Kidney epithelial cell (primary cell): Measurements from ENCODE around the gene NFYB. TPM values are rescaled to one million over a fixed set of nuclear protein-coding genes. Genes with fewer than 3 reads are reported as not detected.
A peak's percentile ranks its signal among the peaks of the same experiment; 100 is the strongest.
"Not testable (repeated sequence)": the region's sequence is repeated elsewhere in the genome, so short reads cannot be mapped to it uniquely, and the experiment has no call there.

Source experiments
- DNase-seq: peaks from one replicate; pipeline ENCODE4 v3.0.0-alpha.2; 2010; ENCODE audit warnings: low read depth
- H3K27me3 ChIP-seq: 2 replicates; pipeline ENCODE4 v1.6.0; 2011; ENCODE audit warnings: low read length; ENCODE audit not compliant: control insufficient read depth, insufficient read depth
- H3K36me3 ChIP-seq: 2 replicates; pipeline ENCODE4 v1.5.1; 2011; ENCODE audit warnings: low read length; ENCODE audit not compliant: control insufficient read depth, insufficient read depth
- H3K4me3 ChIP-seq: 2 replicates; pipeline ENCODE4 v1.5.1; 2011; ENCODE audit warnings: low read depth, mild to moderate bottlenecking, control low read depth, low read length
- total RNA-seq: library from RNA; depleted of rRNA; stranded (reverse); fragments of >200 nt; gene quantifications from 2 replicates; pipeline ENCODE4 v1.2.3, GENCODE V29; 2015
- TF ChIP-seq, protein P1 (sequence below): IDR thresholded peaks from 2 replicates; pipeline ENCODE4 v1.5.1; 2011; ENCODE audit warnings: mild to moderate bottlenecking, moderate library complexity, low read length, control low read depth, inconsistent platforms; ENCODE audit not compliant: insufficient read depth, poor library complexity, severe bottlenecking

Gene NFYB
- total RNA-seq, 1 donor from 2014 or later = 17.2 TPM

DNA sequence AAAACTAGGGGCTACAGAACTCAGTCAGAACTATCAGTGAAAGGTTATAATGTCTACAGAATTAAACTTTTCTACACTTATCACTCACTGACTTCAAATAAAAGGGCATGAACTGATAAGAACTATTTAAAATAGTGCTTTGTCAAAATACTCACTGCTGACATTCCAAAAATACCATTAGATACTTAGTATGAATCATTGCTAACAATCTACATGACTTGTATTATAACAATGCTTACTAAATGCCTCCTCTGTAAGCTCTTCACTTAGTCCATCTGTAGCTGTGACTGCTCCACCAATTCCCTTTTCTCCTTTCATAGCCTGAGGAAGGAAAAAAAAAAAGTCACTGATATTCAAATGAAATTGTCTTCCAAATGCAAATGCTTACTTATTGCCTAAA is 17.0 kb downstream of the NFYB start:
- TF ChIP-seq, protein P1, sequence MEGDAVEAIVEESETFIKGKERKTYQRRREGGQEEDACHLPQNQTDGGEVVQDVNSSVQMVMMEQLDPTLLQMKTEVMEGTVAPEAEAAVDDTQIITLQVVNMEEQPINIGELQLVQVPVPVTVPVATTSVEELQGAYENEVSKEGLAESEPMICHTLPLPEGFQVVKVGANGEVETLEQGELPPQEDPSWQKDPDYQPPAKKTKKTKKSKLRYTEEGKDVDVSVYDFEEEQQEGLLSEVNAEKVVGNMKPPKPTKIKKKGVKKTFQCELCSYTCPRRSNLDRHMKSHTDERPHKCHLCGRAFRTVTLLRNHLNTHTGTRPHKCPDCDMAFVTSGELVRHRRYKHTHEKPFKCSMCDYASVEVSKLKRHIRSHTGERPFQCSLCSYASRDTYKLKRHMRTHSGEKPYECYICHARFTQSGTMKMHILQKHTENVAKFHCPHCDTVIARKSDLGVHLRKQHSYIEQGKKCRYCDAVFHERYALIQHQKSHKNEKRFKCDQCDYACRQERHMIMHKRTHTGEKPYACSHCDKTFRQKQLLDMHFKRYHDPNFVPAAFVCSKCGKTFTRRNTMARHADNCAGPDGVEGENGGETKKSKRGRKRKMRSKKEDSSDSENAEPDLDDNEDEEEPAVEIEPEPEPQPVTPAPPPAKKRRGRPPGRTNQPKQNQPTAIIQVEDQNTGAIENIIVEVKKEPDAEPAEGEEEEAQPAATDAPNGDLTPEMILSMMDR = no peak
- H3K4me3 ChIP-seq = no peak overlapping the region
- no peaks in the 10 kb centered on the region for H3K27me3 ChIP-seq
- peak; percentile 4 for DNase-seq
- no peaks in the 10 kb centered on the region for H3K36me3 ChIP-seq

DNA sequence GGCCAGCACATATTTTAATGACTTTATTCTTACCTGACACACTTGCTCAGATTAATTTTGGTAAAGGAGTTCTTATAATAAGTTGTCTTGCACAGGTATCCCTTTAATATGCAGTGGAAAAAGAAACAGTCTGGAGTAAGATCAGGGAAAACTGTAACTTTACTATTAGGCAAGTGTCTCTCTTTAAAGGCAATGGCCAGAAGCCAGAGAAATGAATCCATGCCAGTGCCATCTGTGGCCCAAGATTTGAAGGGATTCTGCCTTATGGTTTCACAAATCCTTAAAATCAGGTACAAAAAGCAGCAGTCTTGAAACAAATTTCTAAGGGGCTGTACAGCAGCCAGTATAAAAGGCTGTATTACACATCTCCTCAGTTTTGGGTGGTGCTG is 22.4 kb downstream of the NFYB start:
- Histone ChIP-seq H3K27me3 (no peaks in the 10 kb centered on the region), H3K36me3 (no peaks in the 10 kb centered on the region), H3K4me3 (no peak overlapping the region)
- DNase-seq = no peak
- TF ChIP-seq, protein P1 = no peak

DNA sequence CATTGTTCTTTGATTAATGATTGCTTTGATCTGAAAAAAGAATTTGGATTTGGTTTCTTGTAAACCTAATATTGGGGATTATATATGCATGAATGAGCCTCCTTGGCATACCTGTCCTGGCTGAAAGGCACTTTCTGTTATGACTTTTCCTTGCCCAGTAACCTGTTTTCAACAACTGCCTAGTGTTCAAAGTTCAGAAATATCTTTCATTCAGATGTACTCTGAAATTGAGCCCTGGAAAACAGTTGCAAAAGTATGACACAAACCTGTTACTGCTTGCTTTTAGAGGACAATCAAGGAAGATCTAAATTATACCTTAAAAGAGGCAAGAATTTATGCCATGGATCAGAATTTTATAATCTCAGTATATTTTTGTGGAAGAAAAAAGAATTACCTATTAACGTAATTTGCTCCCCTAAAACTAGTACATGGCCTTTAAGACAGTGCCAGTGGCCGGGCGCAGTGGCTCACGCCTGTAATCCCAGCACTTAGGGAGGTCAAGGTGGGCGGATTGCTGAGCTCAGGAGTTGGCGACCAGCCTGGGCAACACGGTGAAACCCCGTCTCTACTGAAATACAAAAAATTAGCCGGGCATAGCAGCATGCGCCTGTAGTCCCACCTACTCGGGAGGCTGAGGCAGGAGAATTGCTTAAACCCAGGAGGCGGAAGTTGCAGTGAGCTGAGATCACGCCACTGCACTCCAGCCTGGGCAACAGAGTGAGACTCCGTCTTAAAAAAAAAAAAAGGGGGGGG is 23.0 kb downstream of the NFYB start:
- not testable (repeated sequence) for H3K4me3 ChIP-seq, H3K36me3 ChIP-seq, DNase-seq, H3K27me3 ChIP-seq

DNA sequence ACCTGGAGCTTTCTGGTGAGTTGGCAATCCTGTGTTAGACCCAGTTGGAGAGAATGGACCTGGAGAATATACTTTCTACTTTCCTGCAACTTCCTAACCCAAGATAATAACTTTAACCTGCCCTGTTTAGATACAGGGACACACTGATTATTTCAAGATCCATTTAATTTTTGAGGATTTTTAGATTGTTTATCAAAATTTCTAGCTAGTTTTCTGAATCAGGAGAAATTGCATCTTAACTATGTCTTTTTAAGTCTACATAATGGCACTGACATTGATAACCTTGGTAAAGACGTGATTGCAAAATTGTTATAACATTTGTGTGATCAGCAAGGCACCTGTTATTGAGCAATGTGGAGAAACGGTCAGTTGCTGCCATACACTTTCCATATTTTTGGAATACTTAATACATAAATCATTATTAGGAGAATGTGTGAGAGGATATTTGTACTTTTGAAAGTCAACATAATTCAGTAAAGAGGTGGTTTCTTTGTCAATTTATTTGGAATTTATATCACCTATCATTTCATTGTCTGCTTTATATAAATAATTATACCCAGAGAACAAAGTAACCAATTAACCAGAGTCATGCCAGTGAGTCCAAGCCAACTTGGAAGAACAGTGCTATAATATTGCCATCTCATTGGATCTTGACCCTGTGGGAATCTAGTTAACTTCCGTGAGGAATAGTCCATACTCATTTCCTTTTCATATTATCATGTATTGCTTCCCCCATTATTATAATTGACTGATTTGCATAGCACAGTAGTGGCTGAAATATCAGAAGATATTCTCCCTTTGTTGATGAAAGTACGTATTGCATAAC is 28.4 kb downstream of the NFYB start:
- no peak for DNase-seq
- no peaks in the 10 kb centered on the region for H3K36me3 ChIP-seq
- TF ChIP-seq, protein P1 = no peak
- no peak overlapping the region for H3K4me3 ChIP-seq
- no peaks in the 10 kb centered on the region for H3K27me3 ChIP-seq

DNA sequence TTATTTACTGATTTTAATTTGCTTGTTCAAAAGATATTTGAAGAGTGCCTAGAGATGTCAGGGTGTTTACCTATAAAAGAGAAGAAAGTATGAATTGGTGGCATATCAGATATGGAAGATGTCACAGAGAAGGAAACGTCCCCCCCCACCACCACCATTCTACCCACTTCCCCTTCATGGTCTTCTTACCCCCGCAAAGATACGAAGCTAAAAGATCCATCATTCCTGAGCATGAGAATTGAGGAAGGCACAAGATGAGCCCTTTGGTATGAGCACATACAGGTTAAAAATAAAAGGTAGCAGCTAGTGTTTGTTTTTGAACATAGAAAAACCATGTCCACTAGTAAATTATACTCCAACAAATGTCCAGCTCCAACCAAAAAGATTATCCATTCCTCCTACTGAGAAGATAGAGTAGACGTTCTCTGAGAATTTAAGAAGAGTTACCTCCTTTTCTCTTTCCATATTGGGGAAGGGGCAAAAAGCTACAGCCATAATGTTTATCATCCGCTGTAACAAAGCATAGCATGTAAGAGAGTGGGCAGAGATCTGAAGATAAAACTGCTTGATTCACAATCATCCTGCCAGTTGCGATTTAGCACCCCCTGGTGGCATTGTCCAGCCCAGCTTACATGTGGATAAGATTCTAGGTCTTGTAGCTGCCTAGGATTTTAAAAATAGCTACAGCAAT is 29.1 kb downstream of the NFYB start:
- peak; percentile 56 for DNase-seq
- H3K36me3 ChIP-seq = no peaks in the 10 kb centered on the region
- TF ChIP-seq, protein P1 = peak; percentile 89
- no peaks in the 10 kb centered on the region for H3K27me3 ChIP-seq
- no peak overlapping the region for H3K4me3 ChIP-seq

DNA sequence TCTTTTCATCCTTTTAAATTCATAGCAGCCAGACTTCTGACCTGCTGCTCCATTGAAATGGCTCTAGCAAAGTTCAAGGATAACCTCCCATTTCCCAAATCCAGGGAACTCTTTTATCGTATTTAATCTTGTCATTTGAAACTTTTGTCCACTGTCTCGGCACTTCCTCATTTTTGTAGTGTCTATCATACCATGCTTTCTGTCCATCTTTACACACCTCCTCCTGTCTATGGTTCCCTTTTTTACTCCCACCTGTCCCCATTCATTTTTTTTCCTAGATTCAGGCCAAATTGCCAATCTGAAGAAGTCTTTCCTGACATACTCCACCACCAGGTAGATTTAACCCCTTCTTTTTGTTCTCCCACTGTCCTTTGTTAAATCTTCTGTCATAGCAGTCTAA is 31.0 kb downstream of the NFYB start:
- H3K4me3 ChIP-seq = no peak overlapping the region
- no peak for DNase-seq
- TF ChIP-seq, protein P1 = no peak
- H3K27me3 ChIP-seq = no peaks in the 10 kb centered on the region
- no peaks in the 10 kb centered on the region for H3K36me3 ChIP-seq
